ENCODE results near the gene EIF4ENIF1. TPM values are rescaled to one million over a fixed set of nuclear protein-coding genes. Genes with fewer than 3 reads are reported as not detected.

The EIF4ENIF1 gene
- total and polyA plus RNA-seq, 9 of the 15 experiments (the other 6 are each of a cell fraction or from before 2014, with no cell fraction given): 2.5 to 24.9 (median 15.8) TPM

GRCh38 chr22:31489632-31490495, at the start of gene EIF4ENIF1 (continued):
- TF ChIP-seq CHD7 (IDR thresholded peaks at IDR 0.05; ENCODE audit: low read depth, low read length) (no peak), DDX20 (tag; IDR thresholded peaks at IDR 0.05; ENCODE audit: low read depth) (no peak), MCM7 (IDR thresholded peaks at IDR 0.05) (no peak), SP1 (CRISPR knock-in tag; IDR thresholded peaks at IDR 0.05) (no peak; the same call in 1 of the 2 replicates), PTBP1 (IDR thresholded peaks at IDR 0.05; ENCODE audit: low read depth, low read length) (no peak), KHSRP (IDR thresholded peaks at IDR 0.05) (no peak), NRF1 (conservative IDR thresholded peaks at IDR 0.05 in 1 of 2, IDR thresholded peaks at IDR 0.05 in 1 of 2) (no peak), ZNF212 (CRISPR knock-in tag; IDR thresholded peaks at IDR 0.05) (no peak), ZNF121 (CRISPR knock-in tag; conservative IDR thresholded peaks at IDR 0.05) (no peak), VEZF1 (CRISPR knock-in tag; IDR thresholded peaks at IDR 0.05) (peak; percentile 96), FOXP1 (CRISPR knock-in tag; IDR thresholded peaks at IDR 0.05) (0 out of 2 replicates have a peak, but pooled peaks have one; percentile 28), TCFL5 (CRISPR knock-in tag; conservative IDR thresholded peaks at IDR 0.05) (no peak), MAFG (tag; conservative IDR thresholded peaks at IDR 0.05) (no peak), CBFA2T2 (conservative IDR thresholded peaks at IDR 0.05) (no peak), EP400 (IDR thresholded peaks at IDR 0.05) (peak; percentile 54; the same call in 1 of the 2 replicates), SLC30A9 (CRISPR knock-in tag; IDR thresholded peaks at IDR 0.05) (no peak)
